GM23338 (cell line): ENCODE data around the gene NPAS3. TPM values are rescaled to one million over a fixed set of nuclear protein-coding genes. Genes with fewer than 3 reads are reported as not detected.

ENCODE experiments used
- ATAC-seq: fragments of 200-7000 bp; cut with Tn5 transposase; 3 replicates; pipeline ENCODE4 v1.9.1; 2020
- DNase-seq: peaks from one replicate; pipeline ENCODE4 v3.0.0-alpha.2; 2015; ENCODE audit warnings: low spot score
- H2AFZ ChIP-seq: fragments of 200-600 bp; sonication (generic); 2 replicates; pipeline ENCODE4 v1.8.0; 2016; ENCODE audit warnings: antibody characterized with exemption, mild to moderate bottlenecking, moderate library complexity
- H3F3A ChIP-seq: fragments of 200-600 bp; sonication (generic); replicated peaks from 2 replicates; pipeline ENCODE4 v1.8.0; 2017; ENCODE audit warnings: antibody characterized with exemption, mixed run types, low read depth
- H3K27ac ChIP-seq: fragments of 200-600 bp; sonication (generic); 2 replicates; pipeline ENCODE4 v1.6.1; 2016; ENCODE audit warnings: low read depth
- H3K27me3 ChIP-seq: fragments of 200-600 bp; sonication (generic); 2 replicates; pipeline ENCODE4 v1.8.0; 2016; ENCODE audit warnings: mild to moderate bottlenecking, mixed run types, moderate library complexity; ENCODE audit not compliant: insufficient read depth
- H3K36me3 ChIP-seq: fragments of 200-600 bp; sonication (generic); 2 replicates; pipeline ENCODE4 v1.8.0; 2016; ENCODE audit warnings: mild to moderate bottlenecking; ENCODE audit not compliant: insufficient read depth
- H3K4me1 ChIP-seq: fragments of 200-600 bp; sonication (generic); 2 replicates; pipeline ENCODE4 v1.8.0; 2016; ENCODE audit warnings: mild to moderate bottlenecking, moderate library complexity; ENCODE audit not compliant: insufficient read depth
- H3K4me2 ChIP-seq: fragments of 200-600 bp; sonication (generic); 2 replicates; pipeline ENCODE4 v1.7.1; 2017; ENCODE audit warnings: mixed run types
- H3K4me3 ChIP-seq: fragments of 200-600 bp; sonication (generic); 2 replicates; pipeline ENCODE4 v1.6.1; 2016; ENCODE audit warnings: mixed run types
- H3K79me2 ChIP-seq: fragments of 200-600 bp; sonication (generic); replicated peaks from 2 replicates; pipeline ENCODE4 v1.8.0; 2017; ENCODE audit warnings: mild to moderate bottlenecking; ENCODE audit not compliant: insufficient read depth
- H3K9me2 ChIP-seq: fragments of 200-600 bp; sonication (generic); 2 replicates; pipeline ENCODE4 v1.8.0; 2017; ENCODE audit not compliant: insufficient read depth
- H4K20me1 ChIP-seq: fragments of 200-600 bp; sonication (generic); replicated peaks from 2 replicates; pipeline ENCODE4 v1.8.0; 2017; ENCODE audit warnings: mild to moderate bottlenecking; ENCODE audit not compliant: insufficient read depth
- H3K27ac Mint-ChIP-seq: 2 replicates; pipeline ENCODE4 v1.8.0; 2020; ENCODE audit warnings: inconsistent platforms, mild to moderate bottlenecking, moderate library complexity, mixed read lengths
- H3K27me3 Mint-ChIP-seq: 3 replicates; pipeline ENCODE4 v1.8.0; 2022; ENCODE audit warnings: low read depth, mild to moderate bottlenecking, moderate library complexity, mixed read lengths, inconsistent platforms; ENCODE audit not compliant: insufficient read depth, poor library complexity
- H3K36me3 Mint-ChIP-seq: 3 replicates; pipeline ENCODE4 v1.8.0; 2021; ENCODE audit warnings: low read depth, mild to moderate bottlenecking, inconsistent platforms, moderate library complexity, mixed read lengths
- H3K4me1 Mint-ChIP-seq: 3 replicates; pipeline ENCODE4 v1.8.0; 2020; ENCODE audit warnings: mild to moderate bottlenecking, inconsistent platforms, mixed read lengths
- H3K4me3 Mint-ChIP-seq: 3 replicates; pipeline ENCODE4 v1.8.0; 2021; ENCODE audit warnings: moderate library complexity, mild to moderate bottlenecking, inconsistent platforms, mixed read lengths
- H3K9me3 Mint-ChIP-seq: 3 replicates; pipeline ENCODE4 v1.8.0; 2020; ENCODE audit warnings: moderate library complexity, mild to moderate bottlenecking, inconsistent platforms, mixed read lengths
- ETS1 ChIP-seq: IDR thresholded peaks from 2 replicates; pipeline ENCODE4 v1.6.1; 2016; ENCODE audit warnings: antibody characterized with exemption
- EZH2 ChIP-seq: fragments of 200-600 bp; sonication (generic); IDR thresholded peaks from one replicate; pipeline ENCODE4 v1.8.0; 2017; ENCODE audit warnings: antibody characterized with exemption, mild to moderate bottlenecking, low read depth; ENCODE audit not compliant: unreplicated experiment
- EZH2phosphoT487 ChIP-seq: fragments of 200-600 bp; sonication (generic); IDR thresholded peaks from one replicate; pipeline ENCODE4 v1.8.1; 2018; ENCODE audit warnings: antibody characterized with exemption; ENCODE audit not compliant: unreplicated experiment
- JUNB ChIP-seq: IDR thresholded peaks from one replicate; pipeline ENCODE4 v1.6.1; 2016; ENCODE audit warnings: antibody characterized with exemption; ENCODE audit not compliant: unreplicated experiment
- POLR2AphosphoS5 ChIP-seq: IDR thresholded peaks from 2 replicates; pipeline ENCODE4 v1.6.1; 2016; ENCODE audit warnings: antibody characterized with exemption, low read depth
- REST ChIP-seq: IDR thresholded peaks from one replicate; pipeline ENCODE4 v1.6.1; 2018; ENCODE audit warnings: antibody characterized with exemption; ENCODE audit not compliant: unreplicated experiment
- ZNF462 ChIP-seq: fragments of 250-450 bp; sonication (Bioruptor Pico); IDR thresholded peaks from 2 replicates; pipeline ENCODE4 v1.5.0; 2020; ENCODE audit warnings: mild to moderate bottlenecking, moderate library complexity
- polyA plus RNA-seq: library from polyadenylated mRNA; unstranded; fragments of >200 nt; fragmentation: Nextera tagmentation; extraction: Ambion mirVana; gene quantifications from 2 replicates; pipeline ENCODE4 v1.2.1, GENCODE V29; 2016
- total RNA-seq: library from RNA; depleted of rRNA; stranded (reverse); fragments of >200 nt; shearing (Covaris generic); gene quantifications from 2 replicates; pipeline ENCODE4 v1.2.3, GENCODE V29; 2014

The NPAS3 gene
- total and polyA plus RNA-seq, 2 experiments from 2014 or later, result 0.17 to 0.19 TPM

GRCh38 chr14:32920696-32921276 lies 17.9 kb upstream of the NPAS3 start:
- DNase-seq, result no peak
- H3K4me3 ChIP-seq, result no peak overlapping the region
- no peaks in the 10 kb centered on the region for H3K4me1 ChIP-seq
- H3K79me2 ChIP-seq, result no peaks in the 10 kb centered on the region
- no peak overlapping the region for H3K27ac Mint-ChIP-seq
- peaks cover 9% of the 10 kb centered on the region; the same call in 1 of the 2 replicates for H3K9me2 ChIP-seq
- peaks cover 4% of the 10 kb centered on the region for H3K4me1 Mint-ChIP-seq
- H3F3A ChIP-seq, result no peaks in the 10 kb centered on the region
- H3K36me3 Mint-ChIP-seq, result peaks cover 2% of the 10 kb centered on the region; the same call in 1 of the 3 replicates
- TF ChIP-seq EZH2phosphoT487 (no peak), REST (no peak), EZH2 (no peak), ZNF462 (no peak), ETS1 (no peak), POLR2AphosphoS5 (no peak), JUNB (no peak)
- no peaks in the 10 kb centered on the region for H4K20me1 ChIP-seq
- no peak overlapping the region for H3K4me3 Mint-ChIP-seq
- no peak overlapping the region for H3K4me2 ChIP-seq
- no peaks in the 10 kb centered on the region for H3K36me3 ChIP-seq
- peaks cover 5% of the 10 kb centered on the region for H3K27me3 Mint-ChIP-seq
- no peak overlapping the region for H3K27ac ChIP-seq
- no peak overlapping the region for H2AFZ ChIP-seq
- H3K27me3 ChIP-seq, result no peaks in the 10 kb centered on the region
- H3K9me3 Mint-ChIP-seq, result peaks cover 3% of the 10 kb centered on the region; the same call in 2 of the 3 replicates
- ATAC-seq, result no peak
